HG03045 (cell line): Measurements from ENCODE around the gene GRB10.

Source experiments
- ATAC-seq: cut with Tn5 transposase; IDR thresholded peaks from one replicate; pipeline ENCODE4 v1.9.1; 2021; ENCODE audit warnings: mild to moderate bottlenecking, moderate library complexity; ENCODE audit not compliant: unreplicated experiment

The GRB10 gene

GRCh38 chr7:50641442-50642405, 141.0 kb downstream of the GRB10 start:
- ATAC-seq, result no peak

DNA sequence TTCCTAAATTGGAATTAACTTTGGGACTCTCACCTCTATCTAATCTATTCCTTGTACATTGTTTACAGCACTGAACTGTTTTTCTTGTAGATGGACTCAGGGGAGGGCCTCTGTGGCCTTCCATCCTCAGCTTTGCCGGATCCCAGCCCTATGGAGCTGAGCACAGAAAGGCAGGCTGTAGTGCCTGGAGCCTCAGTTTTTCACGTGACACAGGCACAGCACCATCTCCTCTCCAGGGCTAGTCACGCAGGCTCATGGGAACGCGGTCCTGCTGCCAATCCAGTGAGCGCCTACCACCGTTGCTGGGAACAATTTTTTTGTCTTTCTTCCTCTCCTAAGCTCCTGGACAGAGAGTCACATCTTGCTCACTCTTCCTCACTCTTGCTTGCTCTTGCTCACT, 141.9 kb downstream of the GRB10 start:
- ATAC-seq, result no peak

DNA sequence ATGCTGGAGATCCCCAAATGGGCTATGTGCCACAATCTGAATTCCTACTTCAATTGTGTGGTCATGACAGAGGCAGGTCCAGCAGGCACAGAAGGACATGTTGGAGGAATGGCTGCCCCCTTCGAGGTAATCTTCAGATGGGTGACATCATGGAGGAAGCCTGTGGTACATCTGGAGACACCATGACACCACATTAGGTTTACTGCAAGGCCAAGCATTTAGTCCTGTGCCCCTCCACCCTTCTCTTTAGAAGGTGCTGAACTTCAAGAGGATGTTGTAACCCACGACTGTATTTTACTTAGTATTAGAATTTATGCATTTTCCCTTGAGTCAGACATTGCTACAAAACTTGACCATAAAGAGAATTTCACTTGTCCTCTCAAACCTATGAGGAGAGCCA, 142.4 kb downstream of the GRB10 start:
- ATAC-seq, result no peak

DNA sequence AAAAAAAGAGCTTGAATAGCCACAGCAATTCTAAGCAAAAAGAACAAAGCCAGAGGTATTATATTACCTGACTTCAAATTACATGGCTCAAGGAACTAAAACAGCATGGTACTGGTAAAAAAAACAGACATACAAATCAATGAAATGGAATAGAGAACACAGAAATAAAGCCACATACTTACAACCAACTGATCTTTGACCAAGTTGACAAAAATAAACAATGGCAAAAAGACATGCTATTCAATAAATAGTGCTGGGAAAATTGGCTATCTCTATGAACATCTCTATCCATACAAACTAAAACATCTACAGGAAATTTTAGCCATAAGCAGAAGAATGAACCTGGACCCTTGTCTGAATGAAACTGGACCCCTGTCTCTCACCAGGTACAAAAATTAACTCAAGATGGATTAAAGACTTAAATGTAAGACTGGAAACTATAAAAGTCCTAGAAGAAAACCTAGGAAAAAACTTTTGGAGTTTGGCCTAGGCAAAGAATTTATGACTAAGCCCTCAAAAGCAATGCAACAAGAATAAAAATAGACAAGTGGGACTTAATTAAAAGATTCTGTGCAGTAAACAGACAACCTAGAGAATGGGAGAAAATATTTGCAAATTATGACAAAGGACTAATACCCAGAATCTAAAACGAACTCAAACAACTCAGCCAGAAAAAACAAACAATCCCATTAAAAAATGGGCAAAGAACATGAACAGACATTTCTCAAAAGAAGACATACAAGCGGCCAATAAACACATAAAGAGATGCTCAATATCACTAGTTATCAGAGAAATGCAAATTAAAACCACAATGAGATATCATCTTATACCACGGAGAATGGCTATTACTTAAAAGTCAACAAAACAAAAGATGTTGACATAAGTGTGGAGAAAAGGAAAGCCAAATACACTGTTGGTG, 144.7 kb downstream of the GRB10 start:
- no peak for ATAC-seq

GRCh38 chr7:50634378-50634777, 148.3 kb downstream of the GRB10 start:
- no peak for ATAC-seq

DNA sequence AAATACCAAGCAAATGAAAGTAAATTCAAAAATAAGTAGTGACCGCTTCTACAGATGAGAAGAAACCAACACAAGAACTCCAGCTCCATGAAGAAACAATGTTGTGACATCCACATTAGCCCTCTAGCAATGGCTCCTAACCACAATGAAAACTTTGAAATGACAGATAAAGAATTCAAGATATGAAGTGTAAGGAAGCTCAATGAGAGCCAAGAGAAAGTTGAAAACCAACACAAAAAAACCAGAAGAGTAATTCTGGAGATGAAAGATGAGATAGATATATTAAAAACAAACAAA, 149.3 kb downstream of the GRB10 start:
- no peak for ATAC-seq

DNA sequence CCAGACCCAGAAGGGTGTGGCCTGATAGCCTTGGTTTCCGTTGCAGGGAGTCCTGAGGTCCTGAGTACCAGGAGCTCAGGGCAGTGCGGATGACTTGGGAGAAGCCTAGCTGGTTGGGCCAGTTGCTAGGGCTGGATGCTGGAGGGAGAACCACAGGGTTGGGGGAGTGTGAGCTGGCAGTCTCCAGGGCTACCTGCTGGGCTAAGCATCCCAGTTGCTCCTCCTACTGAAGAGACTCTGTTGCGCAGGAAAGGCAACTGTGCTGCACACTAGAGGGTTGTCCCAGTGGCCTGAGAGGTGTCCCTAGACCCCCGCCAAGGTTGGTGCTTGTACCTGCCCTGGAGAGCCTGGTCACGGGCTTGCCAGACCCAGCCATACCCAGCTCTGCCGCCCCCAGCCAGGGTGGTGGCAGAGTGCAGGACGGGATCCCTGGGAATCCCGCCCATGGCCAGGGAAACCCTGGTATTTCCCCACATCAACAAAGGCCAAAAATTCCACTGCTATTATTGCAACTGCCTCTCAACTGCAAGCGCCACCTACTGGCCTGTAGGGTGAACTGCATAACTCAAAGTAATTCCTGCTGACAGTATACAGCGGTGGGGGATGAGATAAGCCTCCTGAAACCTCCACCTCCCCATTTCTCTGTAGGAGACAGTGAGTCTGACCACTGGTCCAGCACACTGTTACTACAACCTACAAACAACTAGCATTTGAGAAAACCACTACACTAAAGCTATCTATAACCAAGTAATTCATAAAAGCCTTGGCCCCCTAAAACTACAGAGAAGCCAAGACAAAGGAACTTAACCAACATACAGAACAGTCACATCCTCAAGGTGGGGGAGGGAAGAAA, 149.9 kb downstream of the GRB10 start:
- peak; percentile 73 for ATAC-seq

- no peak for ATAC-seq
Measured at GRCh38 chr7:50631639-50632038, 151.1 kb downstream of the GRB10 start.

DNA sequence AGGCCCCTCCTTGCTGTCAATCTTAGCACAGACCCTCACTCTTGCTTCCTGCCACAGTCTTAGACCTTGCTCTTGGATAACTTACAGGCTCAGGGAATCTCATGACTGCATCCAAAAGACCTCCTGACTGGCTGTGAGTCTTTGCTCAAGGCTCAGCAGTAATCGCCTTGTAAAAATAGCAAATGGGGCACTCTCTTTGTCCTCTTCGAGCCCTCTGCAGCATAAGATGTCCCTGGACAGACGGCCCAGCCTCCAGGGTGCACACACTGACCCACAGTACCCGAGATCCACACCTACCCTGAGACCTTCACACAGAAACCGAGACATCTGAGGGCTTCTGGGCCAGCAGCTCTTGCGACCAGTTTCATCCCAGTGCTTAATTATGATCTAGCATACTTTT, 151.6 kb downstream of the GRB10 start:
- ATAC-seq, result no peak

DNA sequence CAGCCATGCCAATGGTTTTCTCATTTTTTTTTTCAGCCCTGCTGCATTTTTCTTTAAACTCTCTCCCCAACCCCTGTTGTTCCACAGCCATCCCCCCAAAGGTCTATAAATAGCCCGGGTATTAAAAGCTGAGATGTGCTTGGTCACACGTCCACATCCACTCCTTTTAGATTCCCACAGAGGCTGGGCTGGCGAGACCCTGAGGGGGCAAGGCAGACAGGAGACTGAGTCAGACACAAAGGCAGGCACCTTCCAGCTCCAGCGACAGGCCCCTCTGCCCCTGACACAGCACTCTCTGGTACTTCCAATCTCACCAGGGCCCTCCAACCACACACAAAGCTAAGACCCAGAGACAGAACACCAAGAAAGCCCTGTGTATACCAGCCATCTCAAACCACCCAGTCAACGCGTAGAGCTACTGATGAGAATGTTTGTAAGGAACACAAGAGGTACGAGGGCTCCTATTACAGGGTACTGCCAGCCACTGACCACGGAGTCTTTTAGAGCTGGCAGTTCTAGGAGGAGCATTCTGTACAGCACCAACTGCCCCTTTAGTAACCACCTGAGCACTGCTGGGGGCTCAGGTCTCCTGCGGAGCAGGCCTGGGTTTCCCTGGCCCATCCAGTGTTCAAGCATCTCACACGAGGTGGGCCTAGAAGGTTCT, 153.3 kb downstream of the GRB10 start:
- no peak for ATAC-seq

- ATAC-seq, result no peak
Measured at GRCh38 chr7:50628434-50629084, 154.1 kb downstream of the GRB10 start.

GRCh38 chr7:50627824-50628361, 154.8 kb downstream of the GRB10 start:
- no peak for ATAC-seq

DNA sequence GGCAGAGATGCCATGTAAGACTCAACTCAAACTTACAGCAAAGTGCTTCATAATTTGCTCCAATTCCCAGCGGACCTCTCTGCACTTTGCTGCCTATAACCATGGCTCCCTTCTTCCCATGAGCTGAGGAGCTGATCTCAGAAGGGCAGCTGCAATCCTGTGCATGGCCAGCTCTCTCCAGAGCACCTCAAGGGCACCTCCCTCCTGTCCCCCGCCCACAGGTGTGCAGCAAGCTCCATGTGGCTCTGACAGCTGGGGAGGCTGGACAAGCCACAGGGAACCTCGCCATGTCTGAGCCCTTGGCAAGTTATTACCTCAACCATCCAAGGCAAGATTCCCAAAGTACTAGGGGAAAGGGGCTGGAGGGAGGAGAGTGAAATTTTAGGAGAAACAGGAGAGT, 156.4 kb downstream of the GRB10 start:
- no peak for ATAC-seq

GRCh38 chr7:50625360-50625759, 157.3 kb downstream of the GRB10 start:
- ATAC-seq, result no peak

DNA sequence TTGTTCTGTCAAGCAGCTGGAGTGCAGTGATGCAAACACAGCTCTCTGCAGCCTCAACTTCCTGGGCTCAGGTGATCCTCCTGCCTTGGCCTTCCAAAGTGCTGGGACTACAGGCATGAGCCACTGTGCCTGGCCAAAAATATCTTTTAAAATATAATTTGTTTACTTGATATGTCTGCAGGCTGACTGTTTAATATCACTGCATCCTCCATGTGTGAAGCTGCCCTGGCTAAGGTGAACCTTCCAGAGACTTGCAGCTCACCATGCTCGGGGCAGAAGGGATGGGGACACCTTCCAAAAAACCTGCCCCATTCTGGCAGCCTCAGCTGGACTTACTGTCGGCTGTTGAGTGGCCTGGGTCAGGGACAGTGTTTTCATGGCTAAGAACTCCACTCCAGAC, 159.9 kb downstream of the GRB10 start:
- ATAC-seq, result no peak

DNA sequence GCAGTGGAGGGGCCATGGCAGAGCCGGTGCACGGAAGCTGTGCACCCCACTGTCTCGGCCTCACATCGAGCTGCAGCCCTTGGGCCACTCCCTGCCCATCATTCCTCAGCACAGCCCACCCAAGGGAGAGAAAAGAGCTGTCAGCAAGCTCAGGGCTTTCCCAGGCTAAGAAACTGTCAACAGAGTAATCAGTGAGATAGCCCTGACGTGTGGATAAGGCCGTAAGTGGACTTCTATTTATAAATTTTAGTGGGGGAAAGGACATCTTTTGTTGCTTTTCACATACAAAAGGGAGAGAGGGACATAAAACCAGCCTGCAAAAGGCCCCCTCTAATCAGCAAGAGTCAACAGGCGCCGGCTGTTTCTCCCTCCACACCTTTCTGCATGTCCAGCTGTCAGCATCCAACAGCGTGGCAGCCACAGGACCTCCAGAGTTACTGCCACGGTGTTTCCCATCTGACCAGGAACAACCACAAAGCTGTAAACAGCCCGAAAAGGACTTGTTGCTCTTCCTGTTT, 160.7 kb downstream of the GRB10 start:
- ATAC-seq, result no peak

DNA sequence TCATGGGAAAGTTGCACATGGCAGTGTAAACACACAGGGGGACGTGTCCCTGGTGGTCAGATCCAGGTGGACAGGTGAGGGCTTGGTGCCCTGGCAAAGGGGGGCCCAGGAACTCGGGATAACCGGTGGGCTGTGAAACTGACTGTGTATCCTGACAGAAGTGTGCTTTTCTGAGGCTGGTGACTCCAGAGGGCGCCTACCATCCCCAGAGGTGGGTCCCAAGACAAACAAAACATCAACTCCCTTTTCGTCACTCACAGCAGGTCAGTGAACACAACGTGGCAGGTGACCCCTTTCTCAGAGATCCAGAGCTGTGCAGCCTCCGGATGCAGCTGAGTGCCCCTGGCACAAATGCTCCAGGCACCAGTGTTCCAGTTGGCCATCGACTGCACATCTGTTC, 161.5 kb downstream of the GRB10 start:
- no peak for ATAC-seq

DNA sequence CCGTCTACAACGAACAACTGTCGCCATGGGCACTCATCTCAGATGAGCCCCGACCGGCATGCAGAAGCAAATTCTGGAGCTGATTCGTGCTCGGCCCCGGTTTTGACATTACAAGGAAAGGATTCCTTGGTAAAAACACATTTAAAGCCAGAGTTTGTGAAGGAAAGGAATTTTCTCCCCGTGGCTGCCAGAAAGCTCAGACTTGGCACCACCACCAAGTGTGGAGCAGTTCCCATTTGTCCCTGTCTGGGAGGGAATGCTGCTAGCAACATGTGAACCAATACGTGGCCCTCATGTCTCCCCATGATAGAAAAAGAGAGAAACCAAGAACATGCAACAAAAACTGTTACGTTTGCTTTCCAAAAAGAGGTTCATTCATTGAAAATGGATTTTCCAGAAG, 162.3 kb downstream of the GRB10 start:
- no peak for ATAC-seq

DNA sequence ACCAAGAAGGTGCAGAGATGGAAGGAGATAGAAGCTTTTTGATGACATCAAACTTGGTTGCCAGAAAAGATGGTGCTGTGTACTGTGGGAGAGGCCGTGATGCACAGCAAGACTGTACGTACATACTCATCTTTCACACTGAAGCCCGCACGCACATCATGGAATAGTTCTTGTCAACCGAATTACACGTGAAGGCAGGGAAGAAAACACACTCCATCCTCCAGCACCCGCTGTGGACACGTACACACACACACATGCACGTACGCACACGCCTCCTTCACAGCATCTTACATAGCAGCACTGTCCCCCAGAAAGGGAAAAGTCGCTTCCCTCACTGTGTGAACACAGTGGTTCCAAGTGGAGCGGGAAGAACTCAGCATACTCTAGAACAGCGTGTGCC, 163.0 kb downstream of the GRB10 start:
- ATAC-seq, result no peak
